ENCODE results near the gene RHOT1.
"Not testable (repeated sequence)": the region's sequence is repeated elsewhere in the genome, so short reads cannot be mapped to it uniquely, and the experiment has no call there.

RHOT1 gene

DNA sequence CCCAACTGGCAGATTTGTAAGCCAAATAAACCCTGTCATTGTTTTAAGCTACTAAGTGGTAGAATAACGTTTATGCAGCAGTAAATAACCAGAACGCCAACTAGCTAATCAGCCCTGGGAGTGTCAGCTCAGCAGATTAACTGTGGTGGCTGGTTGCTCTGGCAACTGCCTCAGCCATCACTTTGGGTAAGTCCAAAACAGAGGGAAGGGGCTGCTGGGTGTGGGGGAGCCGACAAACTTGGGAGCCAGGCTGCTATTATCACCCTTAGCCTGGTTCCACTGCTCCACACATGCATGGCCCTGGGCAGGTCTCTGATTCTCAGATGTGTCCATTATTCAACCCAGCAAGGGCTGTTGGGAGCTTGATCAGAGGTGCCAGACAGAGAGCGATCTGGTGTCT lies 22.2 kb upstream of the RHOT1 start:
- no peak overlapping the region for H3K4me3 ChIP-seq (ENCODE audit: low read length)
- no peak for DNase-seq (ENCODE audit: low read depth, low spot score)

DNA sequence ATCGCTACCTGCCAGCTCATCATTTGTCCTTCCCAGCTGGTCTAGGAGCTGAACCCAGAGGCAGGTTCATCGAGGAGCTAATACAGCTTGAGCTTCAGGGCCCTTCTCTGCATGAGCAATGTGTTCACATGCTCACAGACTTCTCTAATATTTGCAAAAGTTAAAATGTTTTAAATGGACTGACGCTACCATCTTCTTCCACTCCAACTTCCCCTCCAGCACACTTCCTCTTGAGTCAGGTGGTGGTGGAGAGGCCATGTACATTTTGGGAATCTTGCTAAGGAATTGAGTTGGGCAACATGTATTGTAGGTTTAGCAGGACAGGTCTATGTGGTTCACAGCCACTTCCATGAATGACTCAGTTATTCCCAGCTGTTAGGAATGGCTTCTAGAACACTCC lies 21.6 kb upstream of the RHOT1 start:
- H3K4me3 ChIP-seq (ENCODE audit: low read length), result no peak overlapping the region
- DNase-seq (ENCODE audit: low read depth, low spot score), result no peak

DNA sequence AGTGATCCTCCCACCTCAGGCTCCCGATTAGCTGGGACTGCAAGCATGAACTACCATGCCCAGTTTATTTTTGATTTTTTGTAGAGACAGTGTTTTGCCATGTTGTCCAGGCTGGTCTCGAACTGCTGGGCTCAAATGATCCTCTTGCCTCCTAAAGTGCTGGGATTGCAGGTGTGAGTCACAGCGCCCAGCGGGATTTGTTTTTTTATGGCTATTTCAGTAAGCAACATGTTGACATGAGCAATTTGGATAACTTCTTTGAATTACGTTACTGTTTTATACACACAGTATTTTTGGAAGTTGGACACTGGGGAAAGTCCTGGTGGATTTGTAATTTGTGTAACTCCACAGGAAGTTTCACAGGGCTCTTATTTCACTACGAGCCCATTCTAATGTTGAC lies 18.5 kb upstream of the RHOT1 start:
- no peak for DNase-seq (ENCODE audit: low read depth, low spot score)
- H3K4me3 ChIP-seq (ENCODE audit: low read length), result no peak overlapping the region

- no peak overlapping the region for H3K4me3 ChIP-seq (ENCODE audit: low read length)
- DNase-seq (ENCODE audit: low read depth, low spot score), result no peak
Measured at GRCh38 chr17:32124985-32125847, 17.1 kb upstream of the RHOT1 start.

DNA sequence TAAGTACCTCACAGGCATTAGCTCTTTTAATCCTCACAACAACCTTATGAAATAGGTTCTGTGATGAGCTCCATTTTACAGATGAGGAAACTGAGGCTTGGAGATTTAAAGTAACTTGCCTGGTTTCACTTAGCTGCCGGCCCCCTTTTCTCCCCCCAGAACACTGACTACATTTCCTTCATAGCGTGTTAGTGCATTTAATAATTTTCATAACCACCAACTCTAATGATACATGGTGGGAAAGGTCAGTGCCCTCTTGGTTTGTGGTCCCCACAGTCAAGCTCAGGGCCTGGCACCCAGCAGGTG lies 16.5 kb upstream of the RHOT1 start:
- H3K4me3 ChIP-seq (ENCODE audit: low read length), result no peak overlapping the region
- DNase-seq (ENCODE audit: low read depth, low spot score), result no peak

- DNase-seq (ENCODE audit: low read depth, low spot score), result no peak
- no peak overlapping the region for H3K4me3 ChIP-seq (ENCODE audit: low read length)
Measured at GRCh38 chr17:32126325-32126724, 16.0 kb upstream of the RHOT1 start.

DNA sequence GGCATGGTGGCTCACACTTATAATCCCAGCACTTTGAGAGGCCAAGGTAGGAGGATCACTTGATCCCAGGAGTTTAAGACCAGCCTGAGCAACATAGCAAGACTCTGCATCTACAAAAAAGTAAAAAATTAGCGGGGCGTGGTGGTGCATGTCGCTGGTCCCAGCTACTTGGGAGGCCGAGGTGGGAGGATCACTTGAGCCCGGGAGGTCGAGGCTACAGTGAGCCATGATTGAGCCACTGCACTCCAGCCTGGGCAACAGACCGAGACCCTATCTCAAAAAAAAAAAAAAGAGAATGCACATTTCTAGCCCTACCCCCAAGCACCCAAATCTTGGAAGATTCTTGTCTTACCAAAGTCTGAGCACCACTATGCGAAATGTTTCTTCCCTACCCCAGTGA lies 15.6 kb upstream of the RHOT1 start:
- no peak for DNase-seq (ENCODE audit: low read depth, low spot score)
- peak overlapping the region; percentile 79 for H3K4me3 ChIP-seq (ENCODE audit: low read length)

DNA sequence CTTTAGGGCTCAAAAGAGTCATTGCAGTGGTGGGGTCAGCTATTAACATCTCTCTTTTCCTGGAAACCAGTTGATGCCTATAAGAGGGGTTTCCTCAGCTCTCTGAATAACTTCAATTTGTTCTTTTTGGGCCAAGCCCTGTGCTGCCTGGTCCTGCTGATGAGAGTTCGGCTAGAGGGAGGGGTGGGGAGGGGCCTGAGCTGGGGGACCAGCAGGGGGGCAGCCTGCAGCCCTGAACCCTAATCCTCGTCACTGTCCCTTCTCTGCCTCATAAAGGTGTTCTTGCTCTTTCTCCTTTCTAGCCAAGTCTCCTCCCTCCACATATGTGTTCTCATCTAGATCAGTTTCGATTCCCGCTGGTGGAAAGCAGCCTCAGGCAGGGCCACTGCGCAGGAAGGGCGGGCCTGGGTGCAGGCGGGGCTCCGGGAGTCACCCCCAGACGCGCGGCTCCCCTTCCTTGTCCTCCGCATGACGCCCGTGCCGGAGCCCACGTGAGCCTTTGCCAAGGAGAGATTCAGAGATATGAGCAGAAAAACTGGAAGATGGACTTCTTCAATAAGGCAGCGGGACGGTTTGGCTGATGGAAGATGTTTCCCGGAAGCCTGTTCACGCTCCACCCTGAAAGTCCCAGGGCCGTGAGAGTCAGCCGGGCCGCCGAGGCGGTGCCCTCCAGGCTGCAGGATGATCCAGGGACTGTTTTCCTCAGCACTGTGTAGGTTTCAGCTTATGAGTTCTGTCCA lies 15.0 kb upstream of the RHOT1 start:
- peak; percentile 63 for DNase-seq (ENCODE audit: low read depth, low spot score)

GRCh38 chr17:32128470-32128869 lies 13.8 kb upstream of the RHOT1 start:
- H3K4me3 ChIP-seq (ENCODE audit: low read length); DNase-seq (ENCODE audit: low read depth, low spot score): not testable (repeated sequence)

More for the DNA sequence above, 15.0 kb upstream of the RHOT1 start:
- peak overlapping the region; percentile 79 for H3K4me3 ChIP-seq (ENCODE audit: low read length)

GRCh38 chr17:32135497-32136117 lies 6.7 kb upstream of the RHOT1 start:
- DNase-seq (ENCODE audit: low read depth, low spot score), result not testable (repeated sequence)

DNA sequence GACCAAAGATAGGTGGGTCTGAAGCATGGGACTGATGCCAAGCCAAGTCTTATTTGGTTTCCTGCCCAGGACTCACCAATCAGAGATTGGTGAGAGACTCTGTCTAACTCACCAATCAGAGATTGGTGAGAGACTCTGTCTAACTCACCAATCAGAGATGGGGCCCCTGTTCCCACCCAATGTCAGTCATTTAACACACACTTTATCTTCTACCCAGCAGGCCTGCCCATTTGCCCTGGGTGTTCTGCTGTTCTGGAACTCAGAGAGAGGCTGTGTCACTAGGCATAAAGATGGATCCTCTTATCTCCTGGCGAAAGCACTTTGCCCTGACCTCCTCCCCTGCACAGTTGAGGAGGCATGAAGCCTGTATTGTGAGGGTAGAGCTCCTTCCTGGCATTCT lies 5.4 kb upstream of the RHOT1 start:
- peak; percentile 60 for DNase-seq (ENCODE audit: low read depth, low spot score)
- H3K4me3 ChIP-seq (ENCODE audit: low read length), result no peak overlapping the region

More at GRCh38 chr17:32135497-32136117, 6.7 kb upstream of the RHOT1 start:
- not testable (repeated sequence) for H3K4me3 ChIP-seq (ENCODE audit: low read length)

GRCh38 chr17:32139504-32139903 lies 2.8 kb upstream of the RHOT1 start:
- not testable (repeated sequence) for H3K4me3 ChIP-seq (ENCODE audit: low read length); DNase-seq (ENCODE audit: low read depth, low spot score)

GRCh38 chr17:32141258-32141657 lies 1.0 kb upstream of the RHOT1 start:
- no peak overlapping the region for H3K4me3 ChIP-seq (ENCODE audit: low read length)
- no peak for DNase-seq (ENCODE audit: low read depth, low spot score)

GRCh38 chr17:32141679-32142037 lies 644 bp upstream of the RHOT1 start:
- H3K4me3 ChIP-seq (ENCODE audit: low read length), result peak overlapping the region; percentile 65
- no peak for DNase-seq (ENCODE audit: low read depth, low spot score)

GRCh38 chr17:32142857-32143526 lies 690 bp downstream of the RHOT1 start:
- H3K4me3 ChIP-seq (ENCODE audit: low read length), result peak overlapping the region; percentile 65
- DNase-seq (ENCODE audit: low read depth, low spot score), result no peak

GRCh38 chr17:32143527-32143870 lies 1.2 kb downstream of the RHOT1 start:
- DNase-seq (ENCODE audit: low read depth, low spot score), result no peak
- H3K4me3 ChIP-seq (ENCODE audit: low read length), result peak overlapping the region; percentile 65

- not testable (repeated sequence) for H3K4me3 ChIP-seq (ENCODE audit: low read length); DNase-seq (ENCODE audit: low read depth, low spot score)
Measured at GRCh38 chr17:32144442-32144841, 2.1 kb downstream of the RHOT1 start.

- DNase-seq (ENCODE audit: low read depth, low spot score), result no peak
- no peak overlapping the region for H3K4me3 ChIP-seq (ENCODE audit: low read length)
Measured at GRCh38 chr17:32148351-32148750, 6.0 kb downstream of the RHOT1 start.

DNA sequence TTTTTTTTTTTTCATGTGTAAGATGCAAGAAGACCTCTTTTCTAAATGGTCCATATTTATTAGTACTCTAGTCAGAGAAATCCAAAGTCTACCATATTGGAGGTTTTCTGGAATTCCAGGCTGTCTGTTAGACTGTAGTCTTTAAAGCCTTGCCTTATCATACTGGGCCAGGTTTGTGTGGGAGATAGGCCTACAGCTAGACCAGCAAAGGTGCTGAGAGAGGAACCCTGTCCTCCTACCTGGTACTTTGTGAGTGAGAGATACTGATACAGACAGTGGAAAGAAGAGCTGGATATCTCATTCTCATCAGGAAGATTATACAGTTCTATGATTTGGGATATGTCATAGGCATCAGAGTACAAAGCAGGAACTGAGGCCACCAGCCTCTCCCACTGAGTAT lies 8.1 kb downstream of the RHOT1 start:
- DNase-seq (ENCODE audit: low read depth, low spot score), result no peak
- H3K4me3 ChIP-seq (ENCODE audit: low read length), result no peak overlapping the region

DNA sequence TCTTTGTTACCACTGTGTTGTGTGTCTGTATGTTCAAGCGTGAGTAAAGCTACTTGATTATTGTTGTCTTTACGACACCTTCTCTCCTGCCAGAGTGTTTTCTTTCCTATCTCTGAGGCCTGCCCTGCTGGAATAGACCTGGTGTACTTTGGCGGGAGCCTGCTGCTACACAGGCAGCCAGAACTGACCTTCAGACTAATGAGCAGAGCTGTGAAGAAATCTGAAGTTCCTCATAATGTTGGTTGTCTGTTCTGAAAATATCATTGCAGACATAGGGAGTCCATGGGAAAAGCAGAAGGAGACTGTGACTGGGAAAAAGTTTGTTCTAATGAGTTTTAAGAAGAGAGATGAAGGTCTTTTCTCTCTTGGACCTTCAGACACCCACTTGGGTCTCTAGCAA lies 9.8 kb downstream of the RHOT1 start:
- no peak for DNase-seq (ENCODE audit: low read depth, low spot score)
- no peak overlapping the region for H3K4me3 ChIP-seq (ENCODE audit: low read length)
